Ovary (tissue), 9 donors: ENCODE measurements around the gene SUOX. TPM values are rescaled to one million over a fixed set of nuclear protein-coding genes. Genes with fewer than 3 reads are reported as not detected.
"Not testable (repeated sequence)": the region's sequence is repeated elsewhere in the genome, so short reads cannot be mapped to it uniquely, and the experiment has no call there.

Experiments used
- DNase-seq, 5 donors: peaks; one replicate each; pipeline ENCODE4 v3.0.0-alpha.2; 2019 to 2020
- H3K27ac ChIP-seq, 2 donors: fragments of 200-600 bp; one replicate each; pipeline versions ENCODE4 v1.5.1 to v1.8.0; 2019 to 2022
- H3K27me3 ChIP-seq: fragments of 200-600 bp; one replicate; pipeline ENCODE4 v1.8.0; 2022
- H3K36me3 ChIP-seq: fragments of 200-600 bp; sonication (generic); one replicate; pipeline ENCODE4 v1.5.1; 2019
- H3K4me1 ChIP-seq: one replicate; pipeline ENCODE4 v1.8.1; 2013; ENCODE audit warnings: mild to moderate bottlenecking, moderate library complexity; ENCODE audit not compliant: insufficient read depth
- H3K4me3 ChIP-seq: fragments of 200-600 bp; sonication (generic); one replicate; pipeline ENCODE4 v1.5.1; 2017
- H3K9me3 ChIP-seq, 2 donors: fragments of 200-600 bp in 1 of 2; sonication (generic) in 1 of 2; one replicate each; pipeline versions ENCODE4 v1.5.1 to v1.8.1; 2013 to 2019; ENCODE audit warnings: mild to moderate bottlenecking in 1 of 2, moderate library complexity in 1 of 2
- CTCF ChIP-seq, 3 donors: fragments of 450-650 bp in 2 of 3; fragments of 200-600 bp in 1 of 3; IDR thresholded peaks; one replicate each; pipeline versions ENCODE4 v1.5.1 to v1.8.0; 2016 to 2022; ENCODE audit warnings: antibody characterized with exemption in 3 of 3, mild to moderate bottlenecking in 1 of 3
- EP300 ChIP-seq: sonication (generic); formaldehyde crosslinking; IDR thresholded peaks from one replicate; pipeline ENCODE4 v1.6.1; 2017; ENCODE audit warnings: antibody characterized with exemption
- POLR2A ChIP-seq: fragments of 450-650 bp; IDR thresholded peaks from one replicate; pipeline ENCODE4 v1.6.1; 2017; ENCODE audit warnings: antibody characterized with exemption, mild to moderate bottlenecking, moderate library complexity
- WGBS, 3 donors: extraction: QIAGEN DNeasy Blood & Tissue Kit in 1 of 3; methylation state at CpG; one replicate each; pipeline versions ENCODE4 v1.1.5 to v1.1.7; 2013 to 2017; 5-methylcytosine and 5-hydroxymethylcytosine counted together
- intact Hi-C, 4 donors: fragments of 100-400 bp; cut with DNase I; formaldehyde crosslinking; loops; one replicate each; pipeline versions ENCODE4 v1.11.0 to v1.15.1; 2022 to 2023
- polyA plus RNA-seq, 2 donors: library from polyadenylated mRNA; stranded (reverse); fragments of 200-250 nt in 1 of 2; fragments of 350-450 nt in 1 of 2; fragmentation: Illumina TruSeq in 1 of 2; extraction: RNeasy Lipid Tissue Mini Kit (QIAGEN cat#74804) in 1 of 2; gene quantifications; one replicate each; pipeline ENCODE4 v1.2.3, GENCODE V29; 2013 to 2014
- total RNA-seq, 7 donors: library from RNA; depleted of rRNA in 2 of 7; stranded (reverse); fragments of >200 nt in 2 of 7; fragmentation: NEBNext Ultra II Directional in 3 of 7; extraction: Animal tissue kit (Norgen Biotek cat#: 25700) in 3 of 7; gene quantifications; one replicate each; pipeline versions ENCODE4 v1.1.0 to v1.2.4, GENCODE V29; 2016 to 2023
- donor health status: DM: no; HTN: no; CAD: no; lungs with moderate emphysema.
- donor health status: DM: no; HTN: no; CAD: no.
- donor health status: Bipolar disorder and iron deficiency.
- donor health status: DM: yes; HTN: yes; CAD: no.
- donor health status: DM: no; HTN: no; CAD: no.
- donor health status: DM: yes; HTN: yes; CAD: no.

The SUOX gene
- total and polyA plus RNA-seq, 9 donors, result 18.0 to 39.4 (median 31.9) TPM

DNA sequence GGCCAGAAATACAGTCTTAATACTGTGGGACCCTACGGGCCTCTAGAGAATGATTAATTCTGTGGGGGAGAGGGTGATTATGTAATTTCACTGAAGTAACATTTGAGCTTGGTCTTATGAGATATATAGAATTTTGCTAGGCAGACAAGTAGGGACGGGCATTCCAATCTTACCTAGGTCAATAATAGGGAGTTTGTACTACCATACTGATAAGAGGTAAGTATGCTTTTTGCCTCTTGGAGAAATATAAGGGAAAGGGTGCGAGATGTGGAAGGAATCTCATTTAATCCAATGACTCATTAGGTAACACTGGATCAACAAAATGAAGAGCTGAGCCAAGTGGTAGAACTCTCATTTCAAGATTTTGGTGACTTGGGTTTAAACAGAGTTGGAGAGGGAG is 18.0 kb upstream of the SUOX start:
- no peaks in the 10 kb centered on the region for H3K27me3 ChIP-seq
- intact Hi-C loops, result no loop called here
- 82 to 91% (median 87%) methylated on average over 3 of the region's 3 CpGs for WGBS, 3 donors
- H3K9me3 ChIP-seq, result no peaks in the 10 kb centered on the region
- DNase-seq, result no peak
- H3K36me3 ChIP-seq, result no peaks in the 10 kb centered on the region
- TF ChIP-seq POLR2A, result no peak
- no peak for TF ChIP-seq CTCF (IDR thresholded peaks at IDR 0.05)
- TF ChIP-seq EP300, result no peak
- H3K4me3 ChIP-seq, result no peak overlapping the region
- H3K4me1 ChIP-seq, result peaks cover 2% of the 10 kb centered on the region
- no peak overlapping the region for H3K27ac ChIP-seq

DNA sequence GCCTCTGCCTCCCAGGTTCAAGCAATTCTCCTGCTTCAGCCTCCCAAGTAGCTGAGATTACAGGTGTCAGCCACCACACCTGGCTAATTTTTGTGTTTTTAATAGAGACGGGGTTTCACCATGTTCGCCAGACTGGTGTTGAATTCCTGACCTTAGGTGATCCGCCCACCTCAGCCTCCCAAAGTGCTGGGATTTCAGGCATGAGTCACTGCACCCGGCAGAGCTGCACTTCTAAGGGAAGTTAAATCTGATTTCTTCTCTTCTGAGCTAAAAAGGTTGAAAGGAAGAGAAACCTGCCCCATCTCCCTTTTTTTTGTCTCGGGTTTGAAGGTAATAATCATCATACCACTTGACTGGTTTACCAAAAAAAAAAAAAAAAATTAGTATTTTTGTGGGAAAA is 15.2 kb upstream of the SUOX start:
- H3K27ac ChIP-seq, DNase-seq, H3K4me3 ChIP-seq, H3K4me1 ChIP-seq, H3K27me3 ChIP-seq, H3K9me3 ChIP-seq, intact Hi-C loops, H3K36me3 ChIP-seq: not testable (repeated sequence)
- WGBS, 3 donors, result 57 to 71% (median 66%) methylated on average over 5 of the region's 5 CpGs

- 33 to 48% (median 47%) methylated on average over 3 of the region's 3 CpGs for WGBS, 3 donors
- H3K4me1 ChIP-seq, result no peaks in the 10 kb centered on the region
- H3K27me3 ChIP-seq, result no peaks in the 10 kb centered on the region
- no peaks in the 10 kb centered on the region for H3K36me3 ChIP-seq
- TF ChIP-seq CTCF (IDR thresholded peaks at IDR 0.05), result no peak
- no peak for TF ChIP-seq EP300
- TF ChIP-seq POLR2A, result no peak
- no peak for DNase-seq
- no peak overlapping the region for H3K27ac ChIP-seq
- H3K4me3 ChIP-seq, result no peak overlapping the region
- H3K9me3 ChIP-seq, result no peaks in the 10 kb centered on the region
- intact Hi-C loops, result no loop called here
These were observed 14.6 kb upstream of the SUOX start for GRCh38 chr12:55982319-55982936.

DNA sequence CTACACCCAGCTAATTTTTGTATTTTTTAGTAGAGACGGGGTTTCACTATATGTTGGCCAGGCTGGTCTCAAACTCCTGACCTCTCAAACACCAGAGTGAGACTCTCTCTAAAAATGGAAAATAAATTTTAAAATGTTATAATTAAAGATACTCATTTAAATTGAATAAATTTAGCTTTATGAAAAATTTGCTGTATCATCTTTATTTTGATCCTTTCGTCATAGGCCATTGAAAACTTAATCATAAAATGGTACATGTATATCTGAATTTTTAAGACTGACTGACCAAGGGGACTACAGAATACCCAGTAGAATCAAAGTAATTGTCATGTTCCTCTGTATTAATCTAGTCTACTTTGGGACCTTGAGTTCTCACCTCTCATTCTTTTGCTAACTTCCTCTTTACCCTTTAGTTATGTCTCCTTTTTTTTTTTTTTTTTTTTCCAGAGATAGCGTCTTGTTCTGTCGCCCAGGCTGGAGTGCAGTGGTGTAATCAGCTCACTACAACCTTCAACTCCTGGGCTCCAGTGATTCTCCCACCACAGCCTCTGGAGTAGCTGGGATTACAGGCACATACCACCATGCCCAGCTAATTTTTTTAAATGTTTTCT is 13.7 kb upstream of the SUOX start:
- Histone ChIP-seq H3K27me3 (no peaks in the 10 kb centered on the region), H3K27ac (no peak overlapping the region), H3K4me3 (no peak overlapping the region), H3K4me1 (no peaks in the 10 kb centered on the region), H3K9me3 (no peaks in the 10 kb centered on the region), H3K36me3 (no peaks in the 10 kb centered on the region)
- no peak for DNase-seq
- intact Hi-C loops, result no loop called here
- 63 to 66% (median 66%) methylated on average over 4 of the region's 4 CpGs for WGBS, 3 donors
- TF ChIP-seq EP300 (no peak), CTCF (IDR thresholded peaks at IDR 0.05) (no peak), POLR2A (no peak)

- Histone ChIP-seq H3K36me3 (no peaks in the 10 kb centered on the region), H3K9me3 (no peaks in the 10 kb centered on the region), H3K27ac (no peak overlapping the region), H3K4me3 (no peak overlapping the region), H3K4me1 (no peaks in the 10 kb centered on the region), H3K27me3 (no peaks in the 10 kb centered on the region)
- intact Hi-C loops, result no loop called here
- no peak for DNase-seq
- WGBS, 3 donors, result 73 to 75% (median 74%) methylated on average over 2 of the region's 2 CpGs
- no peak for TF ChIP-seq CTCF (IDR thresholded peaks at IDR 0.05)
- TF ChIP-seq POLR2A, result no peak
- TF ChIP-seq EP300, result no peak
These were observed 12.2 kb upstream of the SUOX start for GRCh38 chr12:55984861-55985260.
